ENCODE results near the gene ZBTB20. TPM values are rescaled to one million over a fixed set of nuclear protein-coding genes. Genes with fewer than 3 reads are reported as not detected.

Gene ZBTB20
- total RNA-seq, 1 donor from 2014 or later: 84.2 TPM

- no peak for DNase-seq (ENCODE audit: low spot score)
- intact Hi-C loops (cut with DNase I): no loop called here
Observed at GRCh38 chr3:114860531-114860930, 286.6 kb downstream of the ZBTB20 start.

- intact Hi-C loops (cut with DNase I): no loop called here
- no peak for DNase-seq (ENCODE audit: low spot score)
Observed at GRCh38 chr3:114858329-114858728, 288.8 kb downstream of the ZBTB20 start.

GRCh38 chr3:114857299-114857701 is 289.8 kb downstream of the ZBTB20 start:
- no peak for DNase-seq (ENCODE audit: low spot score)
- intact Hi-C loops (cut with DNase I): no loop called here

GRCh38 chr3:114856835-114857234 is 290.3 kb downstream of the ZBTB20 start:
- intact Hi-C loops (cut with DNase I): no loop called here
- DNase-seq (ENCODE audit: low spot score): no peak

GRCh38 chr3:114855839-114856238 is 291.2 kb downstream of the ZBTB20 start:
- intact Hi-C loops (cut with DNase I): no loop called here
- no peak for DNase-seq (ENCODE audit: low spot score)

- intact Hi-C loops (cut with DNase I): no loop called here
- DNase-seq (ENCODE audit: low spot score): no peak
Observed at GRCh38 chr3:114852966-114853365, 294.1 kb downstream of the ZBTB20 start.

GRCh38 chr3:114850898-114851297 is 296.2 kb downstream of the ZBTB20 start:
- intact Hi-C loops (cut with DNase I): no loop called here
- no peak for DNase-seq (ENCODE audit: low spot score)

- intact Hi-C loops (cut with DNase I): no loop called here
- DNase-seq (ENCODE audit: low spot score): no peak
Observed at GRCh38 chr3:114848643-114849350, 298.3 kb downstream of the ZBTB20 start.

GRCh38 chr3:114848082-114848481 is 299.0 kb downstream of the ZBTB20 start:
- no peak for DNase-seq (ENCODE audit: low spot score)

GRCh38 chr3:114847564-114847963 is 299.5 kb downstream of the ZBTB20 start:
- no peak for DNase-seq (ENCODE audit: low spot score)
- intact Hi-C loops (cut with DNase I): no loop called here

More at GRCh38 chr3:114848082-114848481, 299.0 kb downstream of the ZBTB20 start:
- intact Hi-C loops (cut with DNase I): no loop called here

GRCh38 chr3:114846779-114847178 is 300.3 kb downstream of the ZBTB20 start:
- DNase-seq (ENCODE audit: low spot score): no peak
- intact Hi-C loops (cut with DNase I): no loop called here

GRCh38 chr3:114846252-114846651 is 300.8 kb downstream of the ZBTB20 start:
- intact Hi-C loops (cut with DNase I): no loop called here
- DNase-seq (ENCODE audit: low spot score): no peak

- intact Hi-C loops (cut with DNase I): no loop called here
Observed at GRCh38 chr3:114841515-114841914, 305.6 kb downstream of the ZBTB20 start.

GRCh38 chr3:114839476-114839875 is 307.6 kb downstream of the ZBTB20 start:
- intact Hi-C loops (cut with DNase I): loop anchor here (10.0 kb wide), 1 partner anchor 685 kb away; no protein-coding TSS in a partner anchor
- no peak for DNase-seq (ENCODE audit: low spot score)

More at GRCh38 chr3:114841515-114841914, 305.6 kb downstream of the ZBTB20 start:
- DNase-seq (ENCODE audit: low spot score): no peak

- no peak for DNase-seq (ENCODE audit: low spot score)
- intact Hi-C loops (cut with DNase I): loop anchor here (10.0 kb wide), 1 partner anchor 683 kb away; no protein-coding TSS in a partner anchor
Observed at GRCh38 chr3:114838025-114838424, 309.1 kb downstream of the ZBTB20 start.

- DNase-seq (ENCODE audit: low spot score): no peak
- intact Hi-C loops (cut with DNase I): loop anchor here (10.0 kb wide), 1 partner anchor 680 kb away; no protein-coding TSS in a partner anchor
Observed at GRCh38 chr3:114834175-114834940, 312.7 kb downstream of the ZBTB20 start.

GRCh38 chr3:114831861-114832260 is 315.2 kb downstream of the ZBTB20 start:
- DNase-seq (ENCODE audit: low spot score): no peak
- intact Hi-C loops (cut with DNase I): loop anchor here (10.0 kb wide), 1 partner anchor 677 kb away; no protein-coding TSS in a partner anchor

GRCh38 chr3:114830652-114831051 is 316.4 kb downstream of the ZBTB20 start:
- intact Hi-C loops (cut with DNase I): loop anchor here (10.0 kb wide), 1 partner anchor 676 kb away; no protein-coding TSS in a partner anchor
- no peak for DNase-seq (ENCODE audit: low spot score)

GRCh38 chr3:114829783-114830182 is 317.3 kb downstream of the ZBTB20 start:
- no peak for DNase-seq (ENCODE audit: low spot score)
- intact Hi-C loops (cut with DNase I): loop anchor here (5.0 to 10.0 kb wide), 4 partner anchors 263 to 865 kb away; no protein-coding TSS in a partner anchor

- intact Hi-C loops (cut with DNase I): loop anchor here (5.0 to 10.0 kb wide), 3 partner anchors 265 to 867 kb away; no protein-coding TSS in a partner anchor
- no peak for DNase-seq (ENCODE audit: low spot score)
Observed at GRCh38 chr3:114827495-114827894, 319.6 kb downstream of the ZBTB20 start.
